HG03439 (cell line): ENCODE data around the gene LRP11.
"Not testable (repeated sequence)": the region's sequence is repeated elsewhere in the genome, so short reads cannot be mapped to it uniquely, and the experiment has no call there.

Experiments
- ATAC-seq: cut with Tn5 transposase; IDR thresholded peaks from one replicate; pipeline ENCODE4 v1.9.1; 2021; ENCODE audit warnings: mild to moderate bottlenecking, moderate library complexity; ENCODE audit not compliant: unreplicated experiment

The LRP11 gene

DNA sequence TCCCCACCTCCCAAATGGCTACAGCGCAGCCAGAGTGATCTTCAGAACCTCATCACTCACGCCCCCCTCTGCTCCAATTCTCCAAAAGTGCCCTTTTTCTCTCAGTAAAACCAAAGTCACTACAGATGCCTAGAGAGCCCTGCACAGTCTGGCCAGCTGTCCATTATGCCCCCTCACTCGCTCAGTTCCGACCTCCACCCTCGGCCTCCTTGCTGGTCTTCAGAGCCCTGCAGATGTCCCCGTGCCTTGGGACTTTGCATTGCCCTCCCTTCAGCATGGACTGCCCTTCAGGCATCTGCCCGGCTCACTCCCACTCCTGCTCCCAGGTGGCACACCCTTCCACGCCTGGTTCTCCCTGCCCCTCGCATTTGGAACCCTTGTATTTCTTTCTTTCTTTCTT lies 34.8 kb upstream of the LRP11 start:
- no peak for ATAC-seq

DNA sequence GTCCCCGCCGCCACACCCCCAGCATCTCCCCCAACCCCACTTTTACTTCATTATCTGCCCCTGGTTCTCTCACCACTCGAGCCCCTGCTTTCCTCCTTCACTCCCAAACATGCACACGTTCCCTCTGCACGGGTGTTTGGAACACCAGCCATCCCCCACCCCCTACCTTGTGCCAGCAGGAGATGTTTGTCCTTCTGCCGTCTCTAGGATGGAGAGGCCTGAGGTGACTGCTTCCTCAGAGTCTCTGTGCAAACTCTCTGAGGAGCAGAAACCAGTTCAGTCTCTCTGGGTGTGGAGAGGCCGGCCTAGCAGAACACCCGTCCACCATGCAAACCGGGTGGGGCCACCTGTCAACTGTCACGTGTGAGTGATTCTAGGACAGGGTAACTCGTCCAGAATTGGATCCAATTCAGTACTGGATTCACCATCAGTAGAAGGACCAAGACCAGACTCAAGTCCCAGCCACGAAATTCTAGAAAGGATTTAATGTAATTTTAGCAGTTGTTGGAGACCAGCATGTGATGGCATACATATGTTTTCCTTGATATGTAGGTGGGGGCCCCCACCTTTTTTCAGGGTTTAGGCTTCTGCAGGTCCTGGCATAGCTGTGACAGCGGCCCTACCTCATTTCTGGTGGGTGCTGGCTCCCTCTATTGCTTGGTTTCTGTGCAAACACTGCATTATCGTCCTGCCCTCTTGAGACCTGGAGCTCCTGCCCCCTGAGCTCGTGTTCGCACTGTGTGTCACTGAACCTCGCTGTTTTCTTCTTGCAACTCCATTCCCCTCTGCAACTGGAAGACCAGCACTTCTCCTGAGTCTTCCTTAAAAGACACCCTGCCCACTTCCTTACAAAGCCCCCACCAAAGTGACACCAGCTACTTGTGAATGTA lies 33.9 kb upstream of the LRP11 start, which contains the start of gene RAET1E:
Gene RAET1E (minus strand): TSS at position 259 of the 890 bp plus-strand sequence. CDS start 7,212 bp downstream, outside the sequence.
- ATAC-seq, result no peak

DNA sequence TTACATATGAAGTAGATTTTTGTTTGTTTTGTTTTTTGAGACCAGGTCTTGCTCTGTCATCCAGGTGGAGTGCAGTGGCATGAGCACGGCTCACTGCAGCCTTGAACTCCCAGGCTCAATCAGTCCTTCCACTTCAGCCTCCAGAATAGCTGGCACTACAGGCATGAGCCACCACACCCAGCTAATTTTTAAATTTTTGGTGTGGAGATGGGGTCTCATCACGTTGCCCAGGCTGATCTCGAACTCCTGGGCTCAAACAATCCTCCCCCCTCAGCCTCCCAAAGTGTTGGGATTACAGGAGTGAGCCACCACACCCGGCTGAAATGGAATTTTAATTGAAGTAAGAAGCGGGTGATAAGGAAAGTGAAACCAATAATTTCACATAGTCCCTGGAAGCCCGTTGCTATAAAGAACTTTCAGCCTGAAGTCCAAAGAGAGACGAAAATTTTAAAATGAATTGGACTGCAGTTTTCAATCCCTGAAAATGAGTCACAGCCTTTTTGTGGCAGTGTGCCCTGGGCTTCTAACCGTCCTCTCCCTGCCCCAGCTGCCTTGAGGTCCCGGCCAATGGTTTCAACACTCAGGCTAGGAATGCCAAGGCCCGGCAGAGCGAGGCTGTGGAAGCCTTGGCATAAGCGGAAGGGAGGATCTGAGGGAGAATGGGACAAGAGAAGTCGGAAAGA lies 33.0 kb upstream of the LRP11 start:
- no peak for ATAC-seq

DNA sequence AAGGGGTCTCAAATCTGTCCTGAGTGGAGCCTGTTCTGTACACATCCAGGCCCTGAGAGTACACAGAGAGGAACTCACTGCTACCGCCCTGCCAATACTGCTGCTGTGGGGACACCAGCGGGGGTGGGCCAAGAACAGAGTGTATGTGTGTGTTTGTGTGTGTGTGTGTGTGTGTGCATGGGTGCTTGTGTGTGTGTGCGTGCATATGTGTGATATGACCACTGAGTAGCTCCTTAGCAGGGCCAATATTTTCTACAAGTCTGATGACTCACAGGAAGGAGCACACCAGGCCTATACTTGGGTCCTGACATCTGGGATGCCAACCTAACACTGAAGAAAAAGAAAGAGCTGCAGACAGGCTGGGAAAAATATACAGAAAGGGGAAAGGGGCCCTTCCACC lies 32.3 kb upstream of the LRP11 start:
- ATAC-seq, result no peak

DNA sequence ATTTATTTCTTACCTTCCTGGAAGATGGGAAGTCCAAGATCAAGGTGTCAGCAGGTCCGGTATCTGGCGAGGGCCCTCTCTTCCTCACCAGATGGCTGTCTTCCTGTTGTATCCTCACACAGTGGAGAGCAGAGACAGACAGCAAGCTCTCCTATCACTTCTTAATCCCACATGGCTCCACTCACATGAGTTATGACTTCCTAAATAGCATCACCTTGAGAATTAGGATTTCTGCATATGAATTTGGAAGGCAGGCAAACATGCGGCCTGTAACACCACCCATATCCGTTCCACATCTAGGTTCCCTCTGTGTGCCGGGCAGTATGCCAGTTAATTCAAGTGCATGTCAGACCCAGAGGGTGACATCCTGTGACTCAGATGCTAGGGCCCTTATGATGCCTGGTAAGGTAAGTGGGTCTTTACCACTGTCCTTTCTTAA lies 31.7 kb upstream of the LRP11 start:
- ATAC-seq, result no peak

DNA sequence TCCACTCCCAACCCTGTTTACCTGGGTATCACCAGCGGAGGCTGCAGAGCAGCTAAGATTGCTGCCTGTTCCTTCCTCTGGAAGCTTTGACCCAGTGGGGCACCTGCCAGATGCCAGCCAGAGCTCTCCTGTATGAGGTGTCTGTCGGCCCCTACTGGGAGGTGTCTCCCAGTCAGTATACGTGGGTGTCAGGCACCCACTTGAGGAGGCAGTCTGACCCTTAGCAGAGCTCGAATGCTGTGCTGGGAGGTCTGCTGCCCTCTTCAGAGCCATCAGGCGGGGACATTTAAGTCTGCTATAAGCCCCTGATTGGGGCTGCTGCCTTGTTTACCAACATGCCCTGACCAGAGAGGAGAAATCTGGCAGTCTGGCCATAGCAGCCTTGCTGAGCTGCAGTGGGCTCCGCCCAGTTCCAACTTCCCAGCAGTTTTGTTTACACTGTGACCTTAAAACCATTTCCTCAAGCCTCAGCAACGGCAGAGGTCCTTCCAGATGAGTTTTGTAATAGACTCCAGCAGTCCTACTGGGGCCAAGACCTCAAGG lies 31.0 kb upstream of the LRP11 start:
- no peak for ATAC-seq

DNA sequence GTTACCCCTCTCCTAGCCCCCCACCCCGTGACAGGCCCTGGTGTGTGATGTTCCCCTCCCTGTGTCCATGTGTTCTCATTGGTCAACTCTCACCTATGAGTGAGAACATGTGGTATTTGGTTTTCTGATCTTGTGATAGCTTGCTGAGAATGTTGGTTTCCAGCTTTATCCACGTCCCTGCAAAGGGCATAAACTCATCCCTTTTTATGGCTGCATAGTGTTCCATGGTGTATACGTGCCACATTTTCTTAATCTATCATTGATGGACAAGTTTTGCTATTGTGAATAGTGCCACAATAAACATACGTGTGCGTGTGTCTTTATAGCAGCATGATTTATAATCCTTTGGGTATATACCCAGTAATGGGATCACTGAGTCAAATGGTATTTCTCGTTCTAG lies 27.7 kb upstream of the LRP11 start:
- not testable (repeated sequence) for ATAC-seq

DNA sequence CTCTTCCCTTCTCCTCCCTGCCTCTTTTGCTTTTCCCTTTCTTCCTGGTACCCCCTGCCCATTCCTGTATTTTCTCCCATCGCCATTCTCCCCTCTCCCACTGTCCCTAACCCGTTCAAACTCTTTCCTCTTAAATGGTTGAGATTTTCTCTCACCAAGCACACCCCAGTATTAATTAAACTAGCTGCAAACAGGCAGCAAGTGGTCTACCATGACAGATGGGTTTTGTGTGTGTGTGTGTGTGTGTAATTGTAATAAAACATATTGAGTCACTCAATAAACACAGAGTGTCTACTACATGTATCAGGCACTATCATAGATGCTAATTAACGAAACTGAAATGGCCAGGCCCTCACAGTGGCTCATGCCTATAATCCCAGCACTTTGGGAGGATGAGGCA lies 27.1 kb upstream of the LRP11 start:
- no peak for ATAC-seq

DNA sequence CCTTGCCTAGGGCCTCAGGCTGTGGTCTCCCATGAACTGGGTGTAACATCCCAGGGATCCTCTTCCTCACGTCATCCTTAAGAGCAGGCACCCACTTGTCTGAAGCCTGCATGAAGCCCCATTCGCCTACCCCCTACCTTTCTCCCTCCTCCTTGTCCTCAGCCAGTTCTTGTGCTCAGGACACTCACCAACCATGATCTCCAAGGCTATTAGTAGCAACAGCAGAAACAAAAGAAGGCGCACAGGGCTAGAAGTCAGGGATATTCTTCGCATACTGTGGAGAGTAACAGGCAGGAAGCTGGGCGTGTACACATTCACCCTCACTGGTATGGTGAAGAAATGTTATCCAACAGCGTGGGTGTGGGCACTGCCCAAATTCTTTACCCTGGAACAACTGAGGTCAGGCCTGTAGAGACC lies 26.5 kb upstream of the LRP11 start:
- ATAC-seq, result no peak

DNA sequence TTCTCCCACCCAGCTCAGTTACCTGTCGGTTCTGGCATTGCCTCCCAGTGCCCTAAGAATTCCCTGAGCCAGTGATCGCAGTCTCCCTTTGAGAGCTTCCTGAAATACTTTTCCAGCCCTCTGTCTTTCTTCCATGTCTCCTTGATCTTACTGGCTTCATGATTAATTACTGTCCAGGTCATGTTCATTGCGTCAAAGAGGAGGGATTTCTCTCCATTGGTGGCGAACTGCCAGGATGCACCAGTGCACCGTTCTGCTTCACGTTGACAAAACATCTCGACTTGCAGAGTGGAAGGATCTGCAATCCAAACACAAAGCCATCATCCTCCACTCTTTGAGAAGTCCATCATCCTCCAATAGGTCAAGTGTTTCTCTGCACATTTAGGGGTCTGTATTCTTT lies 25.2 kb upstream of the LRP11 start:
- ATAC-seq, result no peak

DNA sequence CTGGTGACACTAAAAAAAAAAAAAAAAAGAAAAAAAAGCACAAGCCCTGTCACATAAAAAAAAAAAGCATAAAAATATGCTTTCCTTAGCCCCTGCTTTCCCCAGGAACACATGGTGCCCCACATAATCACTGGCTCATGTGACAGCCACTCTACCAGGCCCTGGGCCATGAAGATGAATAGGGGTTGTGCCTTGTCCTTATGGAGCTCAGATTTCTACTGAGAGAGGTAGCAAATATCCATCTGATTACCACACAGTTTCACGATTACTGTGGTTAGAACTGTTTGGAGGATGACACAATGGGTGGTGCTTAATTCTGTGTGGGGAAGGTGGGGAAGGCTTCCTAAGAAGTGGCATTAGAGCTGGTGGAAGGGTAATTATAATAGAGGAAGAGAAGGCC lies 24.5 kb upstream of the LRP11 start:
- ATAC-seq, result no peak

DNA sequence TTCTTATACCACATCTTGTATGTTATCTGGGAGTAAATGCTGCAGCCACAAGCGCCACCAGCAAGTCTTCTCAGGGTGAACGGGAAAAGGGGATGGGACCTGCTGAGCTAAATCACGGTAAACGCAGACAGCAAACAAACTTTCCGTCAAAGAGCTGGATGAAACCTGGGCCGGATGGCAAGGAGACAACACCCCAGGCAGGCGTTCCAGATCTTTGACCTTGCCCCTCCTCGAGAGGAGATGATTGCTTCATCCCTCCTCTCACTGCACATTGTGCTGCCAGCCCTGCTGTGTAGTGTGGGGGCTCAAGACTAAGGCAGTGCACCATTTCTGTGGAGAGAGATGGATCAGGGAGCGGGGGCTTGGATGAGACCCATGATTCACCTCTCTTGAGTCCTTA lies 23.9 kb upstream of the LRP11 start:
- no peak for ATAC-seq

DNA sequence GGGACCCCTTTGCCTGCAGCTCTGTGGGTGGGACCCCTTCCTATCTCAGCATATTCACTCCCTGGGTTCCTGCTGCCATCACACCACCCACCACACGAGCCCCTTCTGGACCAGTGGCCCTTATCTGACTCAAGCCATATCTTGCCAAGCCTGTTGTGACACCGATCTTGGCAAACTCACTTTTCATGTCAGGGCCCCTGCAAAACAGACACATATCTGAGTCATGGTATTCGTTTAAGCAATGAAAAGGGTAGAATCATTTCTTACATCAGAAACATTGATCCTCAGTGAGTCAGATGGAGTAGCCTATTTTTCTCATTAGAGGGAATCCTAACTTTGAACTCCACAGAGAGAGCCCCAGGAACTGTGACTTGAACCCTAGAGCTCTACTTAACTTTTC lies 23.2 kb upstream of the LRP11 start:
- ATAC-seq, result no peak

DNA sequence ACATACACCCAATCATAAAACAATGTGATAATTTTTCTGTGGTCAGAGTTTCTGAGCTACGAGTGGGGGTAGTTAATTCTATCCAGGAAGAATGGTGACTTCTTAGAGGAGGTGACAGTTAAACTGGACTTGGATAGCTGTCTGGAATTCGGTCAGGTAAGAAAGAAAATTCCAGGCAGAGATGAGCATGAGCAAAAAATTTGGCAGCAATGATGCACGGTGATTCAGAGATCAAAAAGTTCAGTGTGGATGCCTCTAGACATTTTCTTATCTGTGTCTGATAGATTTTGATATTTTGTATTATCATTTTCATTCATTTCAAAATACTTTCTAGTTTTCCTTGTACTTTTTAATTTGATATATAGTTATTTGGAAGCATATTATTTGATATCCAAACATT lies 21.7 kb upstream of the LRP11 start:
- no peak for ATAC-seq

DNA sequence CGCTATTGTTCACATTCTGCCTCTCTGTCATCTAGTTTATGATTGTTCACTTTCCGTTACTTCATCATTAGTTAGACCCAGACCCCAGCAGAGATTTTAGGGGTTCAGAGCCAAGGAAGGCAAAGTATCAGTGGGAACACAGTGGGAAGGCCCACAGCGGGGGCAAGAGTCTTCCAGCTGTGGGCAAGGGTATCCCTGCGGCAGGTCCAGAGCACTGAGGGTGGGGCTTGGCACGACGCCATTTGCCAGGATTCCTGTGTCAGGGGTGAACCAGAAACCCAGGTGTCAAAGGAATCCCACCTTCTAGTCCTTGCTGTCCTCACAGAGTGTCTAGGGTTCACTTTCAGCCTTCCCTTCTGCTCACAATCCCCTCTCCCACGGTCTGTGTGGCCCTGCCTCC lies 20.5 kb upstream of the LRP11 start:
- no peak for ATAC-seq

DNA sequence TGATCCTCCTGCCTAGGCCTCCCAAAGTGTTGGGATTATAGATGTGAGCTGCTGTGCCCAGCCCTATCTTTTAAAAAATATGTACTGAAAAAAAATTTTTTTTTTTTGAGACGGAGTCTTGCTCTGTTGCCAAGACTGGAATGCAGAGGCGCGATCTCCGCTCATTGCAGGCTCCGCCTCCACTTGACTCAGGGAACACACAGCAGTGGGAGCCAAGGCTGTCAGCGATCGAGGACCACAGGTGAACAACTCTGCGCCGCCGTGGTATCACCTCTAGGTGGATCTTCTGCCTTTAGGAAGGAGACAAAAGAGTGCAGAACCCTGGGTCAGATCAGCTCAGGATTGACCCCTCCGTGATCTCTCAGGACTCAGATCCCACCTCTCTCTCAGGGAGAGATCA lies 20.1 kb upstream of the LRP11 start:
- ATAC-seq, result no peak

DNA sequence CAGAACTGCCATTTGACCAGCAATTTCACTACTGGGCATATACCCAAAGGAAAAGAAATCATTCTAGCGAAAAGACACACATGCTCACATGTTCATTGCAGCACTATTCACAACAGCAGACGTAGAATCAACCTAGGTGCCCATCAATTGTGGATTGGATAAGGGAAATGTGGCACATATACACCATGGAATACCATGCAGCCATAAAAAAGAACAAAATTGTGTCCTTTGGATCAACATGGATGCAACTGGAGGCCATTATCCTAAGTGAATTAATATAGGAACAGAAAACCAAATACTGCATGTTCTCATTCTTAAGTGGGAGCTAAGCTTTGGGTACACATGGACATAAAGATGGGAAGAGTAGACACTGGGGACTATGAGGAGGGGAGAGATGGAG lies 17.7 kb upstream of the LRP11 start:
- ATAC-seq, result no peak

DNA sequence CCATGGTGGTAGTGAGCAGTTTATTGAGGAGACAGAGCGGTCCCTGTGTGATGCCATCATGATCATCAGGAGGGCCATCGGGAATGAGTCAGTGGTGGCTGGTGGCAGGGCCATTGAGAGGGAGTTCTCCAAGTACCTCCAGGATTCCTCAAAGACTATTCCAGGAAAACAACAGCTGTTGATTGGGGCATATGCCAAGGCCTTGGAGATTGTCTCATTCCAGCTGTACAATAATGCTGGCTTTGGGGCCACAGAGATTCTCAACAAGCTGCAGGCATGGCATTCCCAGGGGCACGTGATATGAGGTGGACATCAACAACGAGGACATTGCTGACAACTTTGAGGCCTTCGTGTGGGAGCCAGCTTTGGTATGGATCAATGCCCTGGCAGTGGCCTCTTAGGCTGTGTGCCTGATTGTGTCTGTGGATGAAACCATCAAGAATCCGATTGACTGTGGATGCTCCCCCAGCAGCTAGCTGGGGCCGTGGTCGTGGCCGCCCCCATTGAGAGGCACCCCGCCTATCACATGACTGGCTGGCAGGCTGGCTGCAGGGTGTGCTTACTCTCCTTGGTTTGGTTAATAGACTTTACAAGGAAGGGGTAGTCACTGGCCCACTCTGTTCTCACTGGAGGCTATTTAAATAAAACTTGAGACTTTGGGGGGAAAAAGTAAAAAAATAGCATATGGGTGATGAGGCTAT lies 17.1 kb upstream of the LRP11 start:
- ATAC-seq, result no peak

DNA sequence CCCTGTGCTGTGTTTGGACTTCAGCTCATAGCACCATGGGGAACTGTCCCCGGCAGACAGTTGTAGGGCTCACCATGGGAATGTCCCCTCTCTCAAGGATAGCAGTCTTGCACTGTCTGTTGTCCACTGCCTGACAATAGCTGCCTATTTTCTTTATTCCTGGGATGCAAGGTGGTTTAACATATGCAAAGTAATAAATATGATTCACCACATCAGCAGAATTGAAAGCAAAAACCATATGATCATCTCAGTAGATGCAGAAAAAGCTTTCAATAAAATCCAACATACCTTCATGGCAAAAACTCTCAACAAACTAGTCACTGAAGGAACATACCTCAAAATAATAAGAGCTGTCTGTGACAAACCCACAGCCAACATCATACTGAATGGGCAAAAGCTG lies 13.5 kb upstream of the LRP11 start:
- no peak for ATAC-seq

DNA sequence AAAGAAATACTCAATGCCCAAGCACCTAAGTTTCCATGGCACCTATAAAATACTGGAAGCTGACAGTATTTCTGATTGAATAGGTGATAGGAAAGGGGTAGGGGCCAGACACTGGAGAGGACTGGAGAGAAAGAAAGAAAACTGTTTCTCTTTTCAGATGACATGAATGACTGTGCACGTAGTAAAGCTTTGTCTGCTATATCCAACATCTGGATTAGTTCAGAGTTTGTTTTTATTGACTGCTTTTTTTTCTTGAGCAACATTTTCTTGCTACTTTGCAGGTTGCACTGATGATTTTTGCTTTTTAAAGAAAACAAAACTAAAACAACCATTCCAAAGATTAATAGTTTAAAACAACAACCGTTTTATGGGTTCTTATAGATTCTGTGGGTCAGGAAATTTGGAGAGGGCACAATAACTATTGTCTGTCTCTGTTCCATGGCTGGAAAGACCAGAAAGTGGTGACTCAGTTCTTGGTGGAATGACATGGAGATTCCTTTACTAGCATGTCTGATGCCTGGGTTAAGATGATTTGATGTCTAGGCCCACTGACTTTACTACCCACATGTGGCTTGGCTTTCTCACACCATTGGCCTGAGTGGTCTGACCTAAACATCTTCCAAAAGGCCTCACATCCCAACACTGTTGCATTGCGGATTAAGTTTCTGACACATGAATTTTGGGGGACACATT lies 12.2 kb upstream of the LRP11 start:
- no peak for ATAC-seq

DNA sequence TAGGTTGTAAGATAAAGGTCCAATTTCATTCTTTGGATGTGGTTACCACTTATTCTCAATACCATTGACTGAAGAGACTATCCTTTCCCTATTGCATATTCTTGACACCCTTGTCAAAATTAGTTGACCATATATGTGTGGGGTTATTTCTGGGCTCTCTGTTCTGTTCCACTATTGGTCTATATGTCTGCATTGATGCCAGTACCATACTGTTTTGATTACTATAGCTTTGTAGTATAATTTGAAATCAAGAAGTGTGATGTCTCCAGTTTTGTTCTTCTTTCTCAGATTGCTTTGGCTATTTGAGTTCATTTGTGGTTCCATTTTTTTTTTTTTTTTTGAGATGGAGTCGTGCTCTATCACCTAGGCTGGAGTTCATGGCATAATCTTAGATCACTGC lies 8.1 kb upstream of the LRP11 start:
- no peak for ATAC-seq
